Coronary artery (tissue), 2 donors: Measurements from ENCODE around the gene SNX13.
"Not testable (repeated sequence)": the region's sequence is repeated elsewhere in the genome, so short reads cannot be mapped to it uniquely, and the experiment has no call there.

Source experiments
- DNase-seq: peaks from one replicate; pipeline ENCODE4 v3.0.0-alpha.2; 2017; ENCODE audit warnings: low spot score
- H3K27ac ChIP-seq, 2 donors: fragments of 200-600 bp; sonication (generic); one replicate each; pipeline ENCODE4 v1.5.1; 2016 to 2019
- H3K4me3 ChIP-seq: fragments of 200-600 bp; sonication (generic); 2 replicates; pipeline ENCODE4 v1.5.1; 2016; ENCODE audit warnings: mild to moderate bottlenecking, moderate library complexity
- CTCF ChIP-seq: fragments of 200-600 bp; sonication (generic); IDR thresholded peaks from one replicate; pipeline ENCODE4 v1.5.1; 2019; ENCODE audit warnings: antibody characterized with exemption

Gene SNX13

GRCh38 chr7:17816903-17817302 lies 123.4 kb downstream of the SNX13 start:
- Histone ChIP-seq H3K27ac (no peak overlapping the region), H3K4me3 (no peak overlapping the region)
- TF ChIP-seq CTCF = no peak
- DNase-seq = no peak

GRCh38 chr7:17815318-17815717 lies 125.0 kb downstream of the SNX13 start:
- H3K4me3 ChIP-seq = no peak overlapping the region
- TF ChIP-seq CTCF = no peak
- H3K27ac ChIP-seq = no peak overlapping the region
- no peak for DNase-seq

GRCh38 chr7:17814058-17814457 lies 126.2 kb downstream of the SNX13 start:
- no peak overlapping the region for H3K4me3 ChIP-seq
- no peak overlapping the region for H3K27ac ChIP-seq
- TF ChIP-seq CTCF = no peak
- DNase-seq = no peak

- DNase-seq = not testable (repeated sequence)
These were observed 131.1 kb downstream of the SNX13 start for GRCh38 chr7:17809215-17809614.

GRCh38 chr7:17807242-17807641 lies 133.1 kb downstream of the SNX13 start:
- DNase-seq = no peak
- TF ChIP-seq CTCF = no peak
- Histone ChIP-seq H3K4me3 (no peak overlapping the region), H3K27ac (no peak overlapping the region)

More at GRCh38 chr7:17809215-17809614, 131.1 kb downstream of the SNX13 start:
- H3K4me3 ChIP-seq, H3K27ac ChIP-seq: not testable (repeated sequence)

- H3K27ac ChIP-seq = no peak overlapping the region
- TF ChIP-seq CTCF = no peak
- H3K4me3 ChIP-seq = no peak overlapping the region
- no peak for DNase-seq
These were observed 133.7 kb downstream of the SNX13 start for GRCh38 chr7:17806631-17807030.

GRCh38 chr7:17802056-17802455 lies 138.2 kb downstream of the SNX13 start:
- H3K27ac ChIP-seq = no peak overlapping the region
- DNase-seq = no peak
- no peak for TF ChIP-seq CTCF
- no peak overlapping the region for H3K4me3 ChIP-seq
